HCT116 (cell line): ENCODE data around the gene AURKA.

ENCODE experiments used
- CEBPB ChIP-seq: IDR thresholded peaks from 2 replicates; pipeline ENCODE4 v1.6.1; 2012; ENCODE audit warnings: low read depth
- JUND ChIP-seq: IDR thresholded peaks from 2 replicates; pipeline ENCODE4 v1.6.1; 2012
- POLR2A ChIP-seq: IDR thresholded peaks from 2 replicates; pipeline ENCODE4 v1.7.0; 2011; ENCODE audit warnings: borderline replicate concordance; ENCODE audit not compliant: insufficient read depth, insufficient read length; ENCODE audit errors: extremely low read depth
- POLR2AphosphoS5 ChIP-seq: IDR thresholded peaks from 2 replicates; pipeline ENCODE4 v1.6.1; 2011; ENCODE audit warnings: mild to moderate bottlenecking, low read depth, low read length, moderate library complexity
- RAD21 ChIP-seq: IDR thresholded peaks from 2 replicates; pipeline ENCODE4 v1.6.1; 2012; ENCODE audit warnings: low read depth, mild to moderate bottlenecking
- SP1 ChIP-seq: IDR thresholded peaks from 2 replicates; pipeline ENCODE4 v1.6.1; 2012; ENCODE audit warnings: low read depth
- TF ChIP-seq, protein P1 (sequence below), 3 experiments: fragments of 200-600 bp in 1 of 3; sonication (generic) in 1 of 3; IDR thresholded peaks in 2 of 3; conservative IDR thresholded peaks in 1 of 3; 2 replicates each; pipeline ENCODE4 v1.5.1; 2012 to 2017; ENCODE audit warnings: low read depth in 2 of 3, low read length in 2 of 3, antibody characterized with exemption in 1 of 3, borderline replicate concordance in 1 of 3, control low read depth in 1 of 3, mild to moderate bottlenecking in 1 of 3, mixed read lengths in 1 of 3, mixed run types in 1 of 3, moderate library complexity in 1 of 3; ENCODE audit not compliant: insufficient read depth in 1 of 3
- TF ChIP-seq, protein P2 (sequence below): IDR thresholded peaks from 2 replicates; pipeline ENCODE4 v1.6.1; 2012

- TF ChIP-seq, protein P1, sequence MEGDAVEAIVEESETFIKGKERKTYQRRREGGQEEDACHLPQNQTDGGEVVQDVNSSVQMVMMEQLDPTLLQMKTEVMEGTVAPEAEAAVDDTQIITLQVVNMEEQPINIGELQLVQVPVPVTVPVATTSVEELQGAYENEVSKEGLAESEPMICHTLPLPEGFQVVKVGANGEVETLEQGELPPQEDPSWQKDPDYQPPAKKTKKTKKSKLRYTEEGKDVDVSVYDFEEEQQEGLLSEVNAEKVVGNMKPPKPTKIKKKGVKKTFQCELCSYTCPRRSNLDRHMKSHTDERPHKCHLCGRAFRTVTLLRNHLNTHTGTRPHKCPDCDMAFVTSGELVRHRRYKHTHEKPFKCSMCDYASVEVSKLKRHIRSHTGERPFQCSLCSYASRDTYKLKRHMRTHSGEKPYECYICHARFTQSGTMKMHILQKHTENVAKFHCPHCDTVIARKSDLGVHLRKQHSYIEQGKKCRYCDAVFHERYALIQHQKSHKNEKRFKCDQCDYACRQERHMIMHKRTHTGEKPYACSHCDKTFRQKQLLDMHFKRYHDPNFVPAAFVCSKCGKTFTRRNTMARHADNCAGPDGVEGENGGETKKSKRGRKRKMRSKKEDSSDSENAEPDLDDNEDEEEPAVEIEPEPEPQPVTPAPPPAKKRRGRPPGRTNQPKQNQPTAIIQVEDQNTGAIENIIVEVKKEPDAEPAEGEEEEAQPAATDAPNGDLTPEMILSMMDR (IDR thresholded peaks at IDR 0.05 in 2 of 3, conservative IDR thresholded peaks at IDR 0.05 in 1 of 3; ENCODE audit: borderline replicate concordance in 1 of 3, insufficient read depth in 1 of 3, low read depth in 2 of 3, low read length in 2 of 3): no peak
- TF ChIP-seq POLR2AphosphoS5 (no peak), SP1 (no peak), POLR2A (no peak), CEBPB (no peak), RAD21 (no peak), JUND (no peak)
- TF ChIP-seq, protein P2, sequence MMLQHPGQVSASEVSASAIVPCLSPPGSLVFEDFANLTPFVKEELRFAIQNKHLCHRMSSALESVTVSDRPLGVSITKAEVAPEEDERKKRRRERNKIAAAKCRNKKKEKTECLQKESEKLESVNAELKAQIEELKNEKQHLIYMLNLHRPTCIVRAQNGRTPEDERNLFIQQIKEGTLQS: no peak
These were observed 19.9 kb upstream of the AURKA start, which contains the start of gene CASS4 for GRCh38 chr20:56411759-56412472.
